Measurements from ENCODE around the gene MCCD1. TPM values are rescaled to one million over a fixed set of nuclear protein-coding genes. Genes with fewer than 3 reads are reported as not detected.
A peak's percentile ranks its signal among the peaks of the same experiment; 100 is the strongest.

MCCD1 gene
- total RNA-seq, 1 donor from 2014 or later, result not detected

DNA sequence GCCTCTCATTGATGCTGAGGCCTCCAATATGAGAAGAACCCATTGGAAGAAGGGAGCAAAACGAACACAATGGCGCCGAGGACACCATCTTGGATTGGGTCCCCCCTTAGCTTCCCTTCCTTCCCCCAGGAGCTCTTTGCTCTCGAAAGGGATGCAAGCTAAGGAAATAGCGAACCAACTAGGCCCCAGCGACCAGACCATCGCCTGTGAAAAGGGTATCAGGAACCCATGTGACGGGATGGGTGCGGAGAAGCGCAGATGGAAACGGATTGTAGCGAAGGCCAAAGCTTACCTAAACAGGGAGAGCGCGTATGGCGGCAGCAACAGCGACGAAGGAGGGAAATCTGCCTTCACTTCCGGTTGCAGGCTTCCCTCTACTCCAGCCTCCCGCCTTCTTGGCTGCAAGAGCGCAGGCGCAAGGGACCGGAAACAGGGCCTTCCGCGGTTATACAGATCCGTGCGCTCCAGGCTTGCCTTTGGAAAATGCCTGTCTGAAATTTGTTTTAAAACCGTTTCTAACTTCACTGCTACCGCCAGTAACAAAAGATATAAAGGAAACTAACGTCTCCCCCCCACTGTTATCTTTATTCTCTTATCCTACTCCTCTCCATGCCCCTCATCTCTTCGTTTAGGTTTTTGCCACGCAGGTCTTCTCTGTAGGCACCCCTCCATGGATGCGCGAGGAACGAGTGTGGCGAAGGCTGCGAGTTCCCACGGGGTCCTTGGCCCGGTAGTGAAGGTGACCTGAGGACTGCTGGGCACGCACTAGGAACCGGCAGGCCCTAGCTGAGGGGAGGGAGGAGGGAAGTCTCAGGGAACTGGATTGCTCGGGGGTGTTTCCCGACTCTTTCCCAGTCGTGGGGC lies 13.1 kb downstream of the MCCD1 start, which contains the start of gene DDX39B:
DDX39B (minus strand) TSS at position 346 of the 864 bp plus-strand sequence. CDS start 1,471 bp downstream, outside the sequence.
- peak; percentile 99 for DNase-seq (ENCODE audit: low spot score)

DNA sequence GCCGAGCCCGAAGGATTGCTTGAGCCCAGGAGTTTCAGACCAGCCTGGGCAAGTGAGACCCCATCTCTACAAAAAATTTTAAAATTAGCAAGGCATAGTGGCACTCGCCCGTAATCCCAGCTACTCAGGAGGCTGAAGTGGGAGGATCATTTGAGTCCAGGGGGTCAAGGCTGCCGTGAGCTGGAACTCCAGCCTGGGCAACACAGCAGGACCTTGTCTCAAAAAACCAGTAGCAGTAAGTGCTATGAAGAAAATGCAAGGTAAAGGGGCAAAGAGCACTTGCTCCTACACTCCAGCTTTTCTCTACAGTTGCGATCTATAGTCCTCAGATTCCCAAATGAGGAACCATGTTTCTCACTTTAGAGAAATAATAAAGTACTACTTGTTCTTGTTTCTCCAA lies 14.9 kb downstream of the MCCD1 start:
- DNase-seq (ENCODE audit: low spot score), result no peak

DNA sequence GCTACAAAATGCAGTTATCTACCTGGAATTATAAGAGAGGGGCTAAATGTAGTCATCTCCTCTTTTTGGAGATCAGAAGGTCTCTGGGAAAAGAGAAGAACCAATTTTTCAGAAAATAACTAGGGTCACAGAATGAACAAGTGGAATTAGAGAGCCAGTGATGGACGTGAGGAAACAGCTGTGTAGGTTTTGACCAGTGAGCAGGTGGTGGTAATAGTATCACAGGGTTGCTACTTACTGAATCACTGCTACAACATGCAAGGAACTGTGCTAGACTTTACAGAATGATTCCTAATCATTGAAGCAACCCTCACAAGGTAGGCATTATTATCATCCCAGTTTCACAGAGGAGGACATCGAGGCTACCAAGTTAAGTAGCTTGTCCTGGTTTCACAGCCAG lies 15.9 kb downstream of the MCCD1 start:
- no peak for DNase-seq (ENCODE audit: low spot score)

DNA sequence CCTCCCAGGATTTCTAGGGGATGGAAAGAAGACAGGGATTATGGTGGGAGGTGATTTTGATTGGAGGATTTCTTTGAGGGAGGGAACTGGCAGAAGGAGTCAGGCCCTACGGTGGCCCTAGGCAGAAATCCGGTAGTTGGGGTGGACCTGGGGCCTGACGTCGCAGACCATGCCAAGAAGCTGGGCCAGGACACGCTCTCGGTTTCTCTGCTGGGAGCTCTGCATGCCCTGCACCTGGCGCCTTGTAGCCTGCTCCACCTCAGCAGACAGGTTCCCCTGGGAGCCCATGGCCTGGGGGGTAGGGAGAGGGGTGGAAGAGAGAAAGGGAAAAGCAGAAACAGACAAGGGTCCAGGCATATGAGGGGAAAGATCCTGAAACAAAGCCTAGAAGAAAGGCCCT lies 16.5 kb downstream of the MCCD1 start:
- no peak for DNase-seq (ENCODE audit: low spot score)

DNA sequence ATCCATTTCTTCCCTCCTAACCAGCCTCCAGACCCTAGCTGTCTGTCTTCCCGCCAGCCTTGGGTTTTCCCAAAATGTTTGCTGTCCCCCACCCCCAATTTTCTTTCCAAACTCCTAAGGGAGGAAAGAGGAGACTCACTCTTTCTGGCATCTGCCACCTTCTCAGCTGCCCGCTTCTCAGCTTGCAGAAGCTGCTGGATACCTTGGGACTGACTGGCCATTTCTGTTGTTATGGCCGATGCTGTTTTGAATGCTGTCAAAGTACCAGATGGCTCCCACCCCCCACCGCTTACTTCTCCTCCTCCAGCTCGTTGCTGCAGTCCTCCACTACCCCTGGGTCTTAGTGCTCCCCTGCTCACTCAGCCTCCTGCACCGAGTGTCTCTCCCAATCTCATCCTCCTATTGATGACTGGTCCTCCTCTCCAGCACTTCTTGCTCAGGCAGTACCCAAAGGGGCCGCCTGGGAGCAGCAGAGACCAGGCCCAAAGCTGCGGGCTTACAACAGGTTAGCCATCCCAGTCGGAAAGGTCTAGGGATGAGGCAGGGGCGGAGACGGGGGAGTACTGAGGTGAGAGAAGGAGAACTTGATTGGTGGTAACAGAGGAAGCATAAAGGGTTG lies 17.7 kb downstream of the MCCD1 start, which contains the start of gene ATP6V1G2:
ATP6V1G2 (minus strand) TSS at position 270 of the 619 bp plus-strand sequence; CDS start at position 221, 49 bp downstream.
- peak; percentile 94 for DNase-seq (ENCODE audit: low spot score)

DNA sequence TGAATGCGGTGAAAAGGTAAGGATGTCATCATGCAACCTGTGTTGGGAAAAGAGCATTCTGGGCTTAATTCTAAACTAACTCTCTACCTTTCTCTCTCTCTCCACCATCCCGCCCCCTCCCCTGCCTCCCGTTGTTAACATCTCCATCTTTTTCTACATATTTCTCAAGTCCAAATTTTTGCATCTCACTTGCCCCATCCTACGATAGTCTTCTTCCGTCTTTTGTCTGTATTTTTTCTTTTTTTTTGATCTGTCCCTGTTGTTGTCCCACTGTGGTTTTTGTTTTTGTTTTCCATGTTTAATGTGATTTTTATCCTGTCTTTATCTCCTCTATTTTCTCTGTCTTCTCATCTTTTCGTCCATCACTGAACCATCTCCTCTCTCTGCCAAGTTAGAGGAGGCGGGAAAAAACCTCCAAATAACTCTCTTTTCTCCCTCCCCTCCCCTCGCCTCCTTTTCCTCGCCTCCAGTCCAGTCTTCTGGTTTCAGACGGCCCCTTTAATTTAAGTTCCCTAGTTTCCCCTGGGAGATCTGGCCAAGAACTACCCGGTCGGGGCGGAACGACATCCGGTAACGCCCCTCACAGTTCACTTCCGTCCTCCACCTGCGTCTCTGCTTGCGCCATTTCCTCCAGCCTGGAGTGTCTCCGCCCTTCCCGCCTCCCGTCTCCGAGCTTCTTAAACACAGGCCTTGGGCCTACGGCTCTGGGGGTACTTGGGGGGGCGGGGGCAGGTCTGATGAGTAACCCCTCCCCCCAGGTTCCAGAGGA lies 18.4 kb downstream of the MCCD1 start, which contains the start of gene NFKBIL1:
NFKBIL1 (plus strand) TSS at position 651 of the 769 bp plus-strand sequence; CDS start at position 738, 87 bp downstream.
- peak; percentile 99 for DNase-seq (ENCODE audit: low spot score)

DNA sequence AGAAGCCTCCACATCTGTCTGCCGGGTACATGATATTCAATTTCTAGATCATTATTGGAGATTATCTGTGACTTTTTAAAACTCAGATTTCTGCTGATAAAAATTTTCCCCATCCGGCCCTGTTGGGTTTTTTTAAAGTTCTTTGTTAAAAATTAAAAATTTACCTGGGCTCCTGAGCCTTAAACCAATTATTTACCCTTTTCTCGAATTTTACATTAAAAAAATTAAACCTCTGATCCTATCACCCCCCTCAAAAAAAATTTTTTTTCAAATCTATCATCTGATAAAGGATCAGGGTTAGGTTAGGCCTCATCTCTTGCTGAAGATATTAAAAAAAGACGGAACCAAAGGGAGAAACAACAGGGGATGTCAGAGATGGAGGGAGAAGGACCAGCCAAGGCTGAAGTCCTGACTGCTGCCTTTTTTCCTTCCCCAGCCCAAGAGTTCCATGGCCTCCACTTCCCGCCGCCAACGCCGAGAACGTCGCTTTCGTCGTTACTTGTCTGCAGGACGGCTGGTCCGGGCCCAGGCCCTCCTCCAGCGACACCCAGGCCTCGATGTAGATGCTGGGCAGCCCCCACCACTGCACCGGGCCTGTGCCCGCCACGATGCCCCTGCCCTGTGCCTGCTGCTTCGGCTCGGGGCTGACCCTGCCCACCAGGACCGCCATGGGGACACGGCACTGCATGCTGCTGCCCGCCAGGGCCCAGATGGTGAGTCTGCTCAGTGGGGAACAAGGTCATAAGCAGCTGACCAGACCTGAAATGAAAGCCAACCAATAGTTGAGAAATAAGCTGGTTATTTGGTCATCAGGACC lies 19.2 kb downstream of the MCCD1 start:
- no peak for DNase-seq (ENCODE audit: low spot score)

DNA sequence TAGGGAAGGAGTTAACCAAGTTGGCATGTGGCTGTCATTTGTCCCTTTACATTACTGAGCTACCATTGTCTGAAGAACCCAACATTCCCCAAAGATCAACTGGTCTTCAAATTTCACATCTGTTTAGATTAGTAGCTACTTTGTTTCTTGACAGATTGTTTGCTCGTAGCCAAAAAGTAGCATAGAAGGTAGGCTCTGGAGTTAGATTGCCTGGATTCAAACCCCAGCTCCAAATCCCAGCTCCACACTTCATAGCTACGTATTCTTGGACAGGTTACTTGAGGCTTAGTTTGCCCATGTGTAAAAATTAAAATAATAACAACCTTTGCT lies 19.7 kb downstream of the MCCD1 start:
- no peak for DNase-seq (ENCODE audit: low spot score)

DNA sequence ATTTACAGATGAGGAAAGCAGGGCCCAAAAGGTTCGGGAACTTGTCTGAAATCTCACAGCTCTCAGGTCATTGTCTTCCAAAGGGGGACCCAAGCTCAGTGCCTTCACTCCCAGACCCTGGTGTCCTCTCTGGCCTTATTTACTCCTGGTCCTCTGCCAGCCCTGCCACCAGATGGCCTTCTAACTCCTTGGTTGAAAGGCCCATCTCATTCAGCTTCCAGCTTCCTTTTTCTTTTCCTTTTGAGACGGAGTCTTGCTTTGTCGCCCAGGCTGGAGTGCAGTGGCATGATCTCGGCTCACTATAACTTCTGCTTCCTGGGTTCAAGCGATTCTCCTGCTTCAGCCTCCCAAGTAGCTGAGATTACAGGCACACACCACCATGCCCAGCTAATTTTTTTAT lies 22.6 kb downstream of the MCCD1 start:
- DNase-seq (ENCODE audit: low spot score), result peak; percentile 43

DNA sequence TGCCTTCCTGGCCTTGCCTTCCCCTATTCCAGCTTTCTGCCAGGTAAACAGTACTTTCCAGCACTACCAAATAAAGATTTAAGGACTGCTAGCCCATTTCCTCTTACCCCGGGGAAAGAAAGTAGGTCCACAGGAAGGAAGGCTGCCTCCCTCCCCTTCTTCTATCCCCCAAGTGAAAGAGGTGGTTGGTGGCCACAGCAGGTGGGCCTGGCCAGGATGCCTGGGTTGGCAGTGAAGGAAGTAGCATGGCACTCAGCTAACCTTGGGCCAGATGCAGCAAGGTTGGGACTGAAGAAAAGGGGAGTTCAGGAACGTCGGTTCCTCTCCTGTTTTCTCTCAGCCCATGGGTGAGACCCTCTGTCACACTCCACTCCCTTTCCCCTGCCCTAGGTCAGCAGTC lies 27.5 kb downstream of the MCCD1 start:
- no peak for DNase-seq (ENCODE audit: low spot score)

DNA sequence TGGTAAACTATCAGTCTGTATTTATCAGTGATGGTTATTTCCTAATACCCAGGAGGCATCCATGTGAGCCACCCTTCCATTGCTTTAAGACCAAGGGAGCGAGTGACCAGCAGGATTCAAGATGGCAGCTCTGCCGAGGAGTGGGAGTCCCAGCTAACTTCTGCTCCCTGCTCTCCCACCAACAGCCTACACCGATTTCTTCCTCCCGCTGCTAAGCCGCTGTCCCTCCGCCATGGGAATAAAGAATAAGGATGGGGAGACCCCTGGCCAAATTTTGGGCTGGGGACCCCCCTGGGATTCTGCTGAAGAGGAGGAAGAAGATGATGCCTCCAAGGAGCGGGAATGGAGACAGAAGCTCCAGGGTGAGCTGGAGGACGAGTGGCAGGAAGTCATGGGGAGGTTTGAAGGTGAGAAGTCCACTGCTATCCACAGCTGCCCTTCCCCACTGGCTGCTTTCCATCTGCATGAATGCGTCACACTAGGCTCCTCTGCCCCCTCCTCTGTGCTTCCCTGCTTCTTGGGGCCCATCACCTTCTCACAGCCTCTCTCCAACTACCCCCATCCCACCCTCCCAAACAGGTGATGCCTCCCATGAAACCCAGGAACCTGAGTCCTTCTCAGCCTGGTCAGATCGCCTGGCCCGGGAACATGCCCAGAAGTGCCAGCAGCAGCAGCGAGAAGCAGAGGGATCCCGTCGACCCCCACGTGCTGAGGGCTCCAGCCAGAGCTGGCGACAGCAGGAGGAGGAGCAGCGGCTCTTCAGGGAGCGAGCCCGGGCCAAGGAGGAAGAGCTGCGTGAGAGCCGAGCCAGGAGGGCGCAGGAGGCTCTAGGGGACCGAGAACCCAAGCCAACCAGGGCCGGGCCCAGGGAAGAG lies 28.9 kb downstream of the MCCD1 start:
- no peak for DNase-seq (ENCODE audit: low spot score)

DNA sequence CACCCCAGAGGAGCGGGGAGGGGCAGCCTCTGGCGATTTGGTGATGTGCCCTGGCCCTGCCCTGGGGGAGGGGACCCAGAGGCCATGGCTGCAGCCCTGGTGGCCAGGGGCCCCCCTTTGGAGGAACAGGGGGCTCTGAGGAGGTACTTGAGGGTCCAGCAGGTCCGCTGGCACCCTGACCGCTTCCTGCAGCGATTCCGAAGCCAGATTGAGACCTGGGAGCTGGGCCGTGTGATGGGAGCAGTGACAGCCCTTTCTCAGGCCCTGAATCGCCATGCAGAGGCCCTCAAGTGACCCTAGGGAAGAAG lies 29.5 kb downstream of the MCCD1 start:
- DNase-seq (ENCODE audit: low spot score), result no peak

DNA sequence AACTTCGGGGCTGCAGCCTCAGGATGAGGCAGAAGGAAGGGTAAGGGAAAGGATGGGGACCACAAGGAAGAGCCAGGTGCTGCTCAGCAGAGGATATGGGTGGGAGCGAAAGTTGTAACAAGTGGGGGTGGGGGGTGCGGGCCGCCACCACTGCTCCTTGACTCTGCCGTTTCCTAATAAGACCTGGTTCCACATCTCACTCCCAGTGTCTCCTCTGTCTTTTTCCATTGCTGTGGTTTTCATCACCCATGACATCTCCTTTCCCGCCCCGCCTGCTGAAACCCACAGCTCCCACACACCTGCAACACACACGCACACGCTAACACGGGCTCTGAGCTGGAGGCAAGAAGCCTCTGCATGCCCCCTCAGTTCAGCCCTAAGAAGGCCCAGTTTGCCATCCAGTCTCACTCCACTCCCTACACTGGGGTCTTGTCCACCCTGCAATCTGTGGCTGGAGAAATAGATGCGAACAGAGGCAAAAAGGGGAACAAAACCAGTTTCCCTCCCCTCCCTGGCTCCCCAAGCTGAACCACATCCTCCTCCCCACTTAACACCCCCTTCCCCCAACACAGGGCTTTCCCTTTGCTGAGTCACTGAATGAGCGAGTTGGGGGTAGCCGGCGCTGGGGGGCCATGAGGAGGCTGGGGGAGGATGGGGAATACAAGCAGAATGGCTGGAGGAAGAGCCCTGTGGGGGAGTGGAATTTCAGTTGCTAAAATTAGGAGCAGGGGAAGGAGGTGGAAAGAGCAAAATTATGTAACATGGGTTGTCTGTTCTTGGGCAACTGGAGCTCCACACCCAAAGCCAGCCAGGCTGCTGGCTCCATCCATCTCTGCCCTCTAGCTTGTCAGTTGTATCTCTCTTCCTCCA lies 30.1 kb downstream of the MCCD1 start:
- peak; percentile 32 for DNase-seq (ENCODE audit: low spot score)

DNA sequence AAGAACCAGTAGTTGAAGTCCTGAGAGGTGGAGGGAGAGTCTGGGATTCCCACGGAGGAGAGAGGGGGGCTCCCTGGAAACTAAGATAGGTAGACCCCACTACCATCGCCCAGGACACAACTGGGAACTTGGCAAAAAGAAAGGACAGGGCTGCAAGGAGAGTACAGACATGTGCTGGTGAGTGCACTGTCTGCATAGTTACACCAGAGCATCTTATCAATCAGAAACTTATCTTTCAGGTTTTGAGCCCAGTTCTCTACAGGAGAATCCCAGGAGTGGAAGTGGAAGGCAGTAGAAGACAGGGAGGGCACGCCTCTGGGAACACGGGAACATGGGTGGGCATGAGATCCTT lies 30.8 kb downstream of the MCCD1 start:
- DNase-seq (ENCODE audit: low spot score), result no peak

DNA sequence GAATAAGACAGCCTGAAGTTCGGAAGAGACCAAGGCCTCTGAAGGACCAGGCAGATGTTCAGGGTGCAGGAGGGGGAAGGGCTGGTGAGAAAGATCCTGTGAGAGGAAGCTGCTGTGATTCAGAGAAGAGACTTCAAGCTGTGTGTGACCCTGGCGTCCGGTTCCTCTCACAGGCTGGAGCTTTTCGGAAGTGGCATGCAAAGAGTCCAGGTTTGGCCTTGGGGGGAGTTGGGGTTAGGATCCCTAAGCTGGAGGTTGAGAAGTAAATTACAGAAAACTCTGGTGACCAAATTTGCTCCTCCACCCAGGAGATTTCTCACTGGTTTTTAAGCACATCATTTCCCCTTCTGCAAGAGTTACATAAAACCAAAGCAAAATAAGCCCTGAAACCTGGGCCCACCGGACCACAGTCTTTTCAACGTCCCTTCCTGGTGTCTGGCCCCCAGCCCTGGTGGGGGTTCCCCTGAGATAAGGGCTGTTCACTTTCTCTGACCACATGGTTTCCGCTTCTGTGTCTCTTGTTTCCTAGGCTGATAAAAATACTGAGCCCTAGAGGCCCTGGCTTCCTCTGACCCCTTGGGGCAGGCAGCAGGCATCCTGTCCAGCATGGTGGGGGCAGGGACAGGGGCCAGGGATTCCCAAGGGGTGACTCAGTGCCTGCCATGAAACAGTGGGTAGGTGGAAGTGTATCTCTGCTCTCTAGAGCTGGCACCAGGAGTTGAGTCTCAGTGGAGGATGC lies 31.4 kb downstream of the MCCD1 start:
- peak; percentile 52 for DNase-seq (ENCODE audit: low spot score)

DNA sequence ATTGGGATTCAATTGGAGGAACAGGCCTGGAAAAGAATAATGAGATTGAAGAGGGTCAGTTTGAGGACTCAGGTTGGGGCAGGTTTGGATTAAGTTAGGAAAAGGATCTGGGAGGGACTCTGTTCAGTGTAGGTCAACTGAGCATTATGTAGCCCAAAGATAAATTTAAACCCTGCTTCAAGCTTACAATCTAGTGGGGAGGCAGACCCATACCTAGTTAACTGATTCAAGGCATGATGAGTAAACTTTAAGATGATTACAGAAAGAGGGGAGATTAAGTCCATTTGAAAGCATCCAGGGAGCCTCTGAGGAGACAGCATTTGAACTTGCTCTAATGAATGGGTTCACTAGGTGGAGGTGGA lies 31.9 kb downstream of the MCCD1 start:
- no peak for DNase-seq (ENCODE audit: low spot score)

DNA sequence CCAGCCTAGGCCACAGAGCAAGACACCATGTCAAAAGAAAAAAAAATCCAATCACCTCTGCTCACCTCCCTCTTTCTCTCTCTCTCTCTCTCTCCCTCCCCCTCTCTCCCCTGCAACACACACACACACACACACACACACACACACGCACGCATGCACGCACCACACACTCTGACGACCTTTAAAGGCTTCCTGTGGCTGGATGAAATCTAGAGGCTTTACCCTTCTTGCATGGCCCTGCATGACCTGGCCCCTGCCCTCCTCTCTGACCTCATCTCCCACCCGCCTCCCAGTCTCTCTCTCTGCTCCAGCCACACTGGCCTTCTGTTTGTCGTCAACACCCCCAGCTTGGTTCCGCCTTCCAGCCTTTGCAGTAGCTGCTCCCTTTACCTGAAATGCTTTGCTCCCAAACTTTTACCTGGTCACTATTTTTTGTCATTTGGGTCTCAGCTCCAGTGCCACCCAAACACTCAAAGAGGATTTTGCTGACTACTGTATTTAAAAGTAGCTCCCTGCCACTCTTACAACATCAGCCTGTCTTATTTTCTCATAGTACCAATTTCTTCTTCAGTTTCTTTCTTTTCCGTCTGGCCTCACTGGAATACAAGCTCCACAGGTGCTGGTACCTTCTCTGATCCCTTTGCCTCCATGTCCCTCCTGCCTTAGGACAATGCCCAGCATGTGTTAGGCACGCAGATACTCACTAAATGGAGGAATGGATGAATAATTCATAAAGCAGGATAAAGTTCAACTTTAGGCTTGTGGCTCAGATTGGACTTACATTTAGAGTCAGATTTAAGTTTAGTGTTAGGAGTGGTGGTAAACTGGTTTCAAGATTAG lies 39.0 kb downstream of the MCCD1 start:
- DNase-seq (ENCODE audit: low spot score), result no peak

DNA sequence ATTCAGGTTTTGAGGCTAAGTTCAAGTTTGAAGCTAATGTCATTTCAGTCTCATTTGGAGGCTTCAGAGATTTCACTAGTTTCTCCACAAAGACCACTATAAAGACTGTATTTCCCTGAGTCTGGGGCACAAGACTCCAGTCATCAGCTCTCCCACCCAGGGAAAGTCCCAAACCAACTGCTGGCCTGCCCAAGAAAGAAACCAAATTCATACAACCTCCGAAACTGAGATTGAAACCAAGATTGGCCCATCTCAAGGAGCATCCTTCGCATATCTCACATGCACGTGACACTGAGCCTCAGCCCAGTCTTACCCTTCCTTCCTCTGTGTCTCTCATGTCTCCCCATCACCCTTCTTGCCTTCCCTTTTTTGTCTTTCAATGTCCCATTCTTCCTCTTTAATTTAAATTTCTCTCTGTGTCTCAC lies 39.8 kb downstream of the MCCD1 start:
- no peak for DNase-seq (ENCODE audit: low spot score)

All from umbilical cord (tissue), 2 donors.